HG02623 (cell line): ENCODE data around the gene KCNK10.

Experiments
- ATAC-seq: cut with Tn5 transposase; IDR thresholded peaks from one replicate; pipeline ENCODE4 v1.9.1; 2021; ENCODE audit warnings: moderate library complexity; ENCODE audit not compliant: unreplicated experiment

KCNK10 gene, protein sequence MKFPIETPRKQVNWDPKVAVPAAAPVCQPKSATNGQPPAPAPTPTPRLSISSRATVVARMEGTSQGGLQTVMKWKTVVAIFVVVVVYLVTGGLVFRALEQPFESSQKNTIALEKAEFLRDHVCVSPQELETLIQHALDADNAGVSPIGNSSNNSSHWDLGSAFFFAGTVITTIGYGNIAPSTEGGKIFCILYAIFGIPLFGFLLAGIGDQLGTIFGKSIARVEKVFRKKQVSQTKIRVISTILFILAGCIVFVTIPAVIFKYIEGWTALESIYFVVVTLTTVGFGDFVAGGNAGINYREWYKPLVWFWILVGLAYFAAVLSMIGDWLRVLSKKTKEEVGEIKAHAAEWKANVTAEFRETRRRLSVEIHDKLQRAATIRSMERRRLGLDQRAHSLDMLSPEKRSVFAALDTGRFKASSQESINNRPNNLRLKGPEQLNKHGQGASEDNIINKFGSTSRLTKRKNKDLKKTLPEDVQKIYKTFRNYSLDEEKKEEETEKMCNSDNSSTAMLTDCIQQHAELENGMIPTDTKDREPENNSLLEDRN

DNA sequence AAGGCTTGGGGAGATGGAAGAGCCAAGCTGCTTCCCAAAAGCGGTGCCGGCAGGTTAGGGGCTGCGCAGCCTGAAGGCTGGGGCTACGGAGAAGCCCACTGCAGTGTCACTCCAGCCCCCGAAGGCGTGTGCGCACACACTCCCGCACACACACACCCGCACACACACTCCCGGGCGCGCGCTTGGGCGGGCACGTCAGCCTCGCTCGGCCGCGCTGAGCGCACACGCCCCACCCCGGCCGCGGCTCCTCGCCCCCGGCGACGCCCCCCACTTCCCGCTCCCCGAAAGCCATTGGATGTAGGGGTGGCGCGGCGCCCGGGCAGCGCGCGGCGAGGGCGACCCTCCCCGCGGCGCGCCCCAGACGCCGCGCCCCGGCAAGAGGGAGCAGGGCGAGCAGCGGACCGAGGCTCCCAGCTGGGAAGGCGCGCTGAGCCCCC is at the start of gene KCNK10:
KCNK10 (minus strand) TSS at position 184 of the 437 bp plus-strand sequence. CDS start 471 bp downstream, outside the sequence.
- peak; percentile 14 for ATAC-seq

- ATAC-seq: no peak
These were observed 46.4 kb upstream of the KCNK10 start for GRCh38 chr14:88369496-88369895.

DNA sequence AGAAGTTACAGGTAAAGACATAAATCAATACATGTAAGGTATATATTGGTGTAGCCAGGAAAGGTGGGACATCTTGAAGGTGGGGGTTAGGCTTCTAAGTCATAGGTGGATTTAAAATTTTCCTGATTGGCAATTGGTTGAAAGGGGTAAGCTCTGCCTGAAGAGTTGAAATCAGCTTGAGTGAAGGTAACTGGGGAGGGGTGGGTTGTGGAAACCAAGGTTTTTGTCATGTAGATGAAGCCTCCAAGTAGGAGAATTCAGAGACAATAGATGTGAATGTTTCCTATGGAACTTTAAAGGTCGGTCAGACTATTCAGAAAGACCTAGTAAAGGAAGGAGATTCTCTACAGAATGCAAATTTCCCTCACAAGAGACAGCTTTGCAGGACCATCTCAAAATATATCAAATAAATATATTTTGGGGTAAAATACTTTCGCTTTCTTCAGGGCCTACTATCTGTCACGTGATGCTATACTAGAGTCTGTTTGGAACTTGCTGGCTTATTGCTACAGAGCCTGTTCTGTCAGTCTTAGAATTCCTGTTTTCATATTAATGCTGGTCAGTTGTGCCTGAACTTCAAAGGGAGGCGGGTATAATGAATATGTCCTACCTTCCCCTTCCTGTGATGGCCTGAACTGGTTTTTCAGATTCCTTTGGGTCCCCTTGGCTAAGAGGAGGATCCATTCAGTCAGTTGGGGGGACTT is 41.8 kb upstream of the KCNK10 start:
- ATAC-seq: no peak

GRCh38 chr14:88363644-88364043 is 40.6 kb upstream of the KCNK10 start:
- no peak for ATAC-seq

- ATAC-seq: no peak
These were observed 36.4 kb upstream of the KCNK10 start for GRCh38 chr14:88359500-88359899.

DNA sequence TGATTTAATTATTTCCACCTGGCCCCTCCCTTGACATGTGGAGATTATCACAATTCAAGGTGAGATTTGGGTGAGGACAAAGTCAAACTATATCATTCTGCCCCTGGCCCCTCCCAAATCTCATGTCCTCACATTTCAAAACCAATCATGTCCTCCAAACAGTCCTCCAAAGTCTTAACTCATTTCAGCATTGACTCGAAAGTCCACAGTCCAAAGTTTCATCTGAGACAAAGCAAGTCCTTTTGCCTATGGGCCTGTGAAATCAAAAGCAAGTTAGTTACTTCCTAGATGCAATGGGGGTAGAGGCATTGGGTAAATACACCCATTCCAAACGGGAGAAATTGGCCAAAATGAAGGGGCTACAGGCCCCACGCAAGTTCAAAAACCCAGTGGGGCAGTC is 31.3 kb upstream of the KCNK10 start:
- ATAC-seq: no peak

DNA sequence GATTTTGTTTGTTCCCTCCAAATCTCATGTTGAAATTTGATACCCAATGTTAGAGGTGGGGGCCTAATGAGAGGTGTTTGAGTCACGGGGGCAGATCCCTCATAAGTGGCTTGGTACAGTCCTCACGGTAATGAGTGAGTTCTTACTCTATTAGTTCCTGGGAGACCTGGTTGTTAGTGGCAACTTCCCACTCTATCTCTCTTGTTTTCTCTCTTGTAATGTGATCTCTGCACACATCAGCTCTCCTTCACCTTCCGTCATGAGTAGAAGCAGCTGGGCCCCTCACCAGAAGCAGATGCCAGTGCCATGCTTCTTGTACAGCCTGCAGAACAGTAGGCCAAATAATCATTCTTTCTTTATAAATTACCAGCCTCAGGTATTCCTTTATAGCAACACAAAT is 29.6 kb upstream of the KCNK10 start:
- no peak for ATAC-seq

GRCh38 chr14:88351966-88352691 is 29.1 kb upstream of the KCNK10 start:
- ATAC-seq: no peak

GRCh38 chr14:88348546-88348945 is 25.5 kb upstream of the KCNK10 start:
- ATAC-seq: no peak

- ATAC-seq: no peak
These were observed 23.1 kb upstream of the KCNK10 start for GRCh38 chr14:88346048-88346639.

- no peak for ATAC-seq
These were observed 19.9 kb upstream of the KCNK10 start for GRCh38 chr14:88342980-88343379.

- ATAC-seq: no peak
These were observed 17.3 kb upstream of the KCNK10 start for GRCh38 chr14:88340357-88340756.

DNA sequence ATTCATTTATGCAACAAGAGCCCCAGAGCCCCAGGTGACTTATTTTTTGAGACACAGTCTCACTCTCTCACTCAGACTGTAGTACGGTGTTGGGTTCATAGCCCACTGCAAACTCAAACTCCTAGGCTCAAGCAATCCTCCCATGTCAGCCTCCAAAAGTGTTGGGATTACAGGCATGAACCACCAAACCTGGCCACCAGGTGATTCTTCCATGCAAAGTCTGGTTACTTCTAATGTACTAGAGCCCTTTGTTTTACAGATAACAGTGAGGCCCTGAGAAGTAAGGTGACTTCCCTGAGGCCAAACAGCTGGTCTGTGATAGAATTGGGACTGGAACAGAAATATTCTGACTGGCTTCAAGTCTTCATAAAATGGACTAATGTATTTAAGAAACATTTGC is 10.0 kb upstream of the KCNK10 start:
- no peak for ATAC-seq

DNA sequence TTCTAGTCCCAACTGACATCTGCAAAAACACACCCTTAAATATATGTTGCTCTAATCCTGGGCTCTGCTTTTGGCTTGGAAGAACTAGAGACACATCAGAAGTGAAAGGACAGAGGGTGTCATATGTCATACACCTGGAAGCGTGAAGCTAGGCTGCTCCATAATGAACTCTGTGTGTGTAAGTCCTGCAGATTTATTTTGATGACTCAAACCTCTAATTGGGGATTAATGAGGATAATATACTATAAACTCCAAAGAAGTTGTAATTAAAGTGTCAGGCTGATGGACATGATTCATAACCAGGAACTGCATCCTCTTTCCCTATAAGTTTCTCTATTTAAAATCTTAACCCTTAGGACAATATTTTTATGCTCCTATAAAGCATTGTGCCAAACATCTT is 4.4 kb upstream of the KCNK10 start:
- no peak for ATAC-seq

DNA sequence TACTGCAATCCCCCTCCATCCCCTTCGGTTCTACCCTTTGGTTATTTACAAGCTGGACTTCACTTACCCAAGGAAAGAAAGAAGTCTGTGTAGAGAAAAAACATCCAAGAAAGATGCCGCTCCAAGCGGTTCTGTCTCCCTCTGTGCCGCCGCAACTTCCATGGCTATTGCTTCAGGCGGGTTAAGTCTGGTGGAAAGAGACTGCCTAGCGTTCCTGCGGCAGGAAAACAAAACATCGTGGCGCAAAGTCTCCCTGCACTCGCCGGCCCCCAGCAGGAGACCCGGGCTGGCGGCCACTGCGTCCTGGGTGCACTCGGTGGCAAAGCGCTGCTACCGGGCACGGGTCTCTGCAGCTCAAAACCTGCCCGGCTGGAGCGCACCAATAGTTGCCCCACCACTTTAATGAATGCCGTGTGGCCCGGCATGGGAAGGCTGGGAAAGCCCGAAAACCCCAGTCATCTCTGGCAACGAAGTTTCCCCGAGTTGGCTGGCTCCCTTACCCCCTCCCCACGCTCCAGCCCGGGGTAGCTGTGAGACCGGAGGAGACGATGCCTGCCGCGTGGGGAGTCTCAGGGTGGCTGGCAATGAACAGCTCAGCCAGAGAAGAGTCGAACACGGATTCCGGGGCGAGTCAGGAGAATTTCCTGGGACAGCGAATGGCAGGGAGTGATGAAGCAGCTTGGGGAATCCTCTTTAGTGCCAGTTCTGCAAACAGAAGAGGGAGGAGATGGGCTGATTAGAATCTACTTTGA is 3.5 kb upstream of the KCNK10 start:
- ATAC-seq: no peak

DNA sequence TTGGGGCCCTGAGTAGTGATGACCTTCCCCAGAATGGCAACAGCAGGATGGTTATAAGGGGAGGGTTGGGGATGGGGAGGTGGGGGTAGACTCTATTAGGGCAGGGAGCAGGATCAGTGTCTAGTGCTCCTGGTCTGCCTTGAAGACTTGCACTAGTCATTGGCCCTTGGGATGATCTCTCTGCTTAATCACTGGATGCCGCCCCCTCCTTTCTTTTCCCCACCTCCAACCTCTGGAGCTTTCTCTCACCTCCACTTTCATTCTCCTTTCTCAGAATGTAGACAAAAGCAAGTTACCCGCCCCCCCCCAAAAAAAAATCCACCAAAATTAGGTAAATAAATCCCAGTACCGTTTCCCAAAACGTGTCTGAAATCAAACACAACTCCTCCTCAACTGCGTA is 2.8 kb upstream of the KCNK10 start:
- ATAC-seq: no peak

- ATAC-seq: no peak
These were observed 1.9 kb upstream of the KCNK10 start for GRCh38 chr14:88324930-88325329.

DNA sequence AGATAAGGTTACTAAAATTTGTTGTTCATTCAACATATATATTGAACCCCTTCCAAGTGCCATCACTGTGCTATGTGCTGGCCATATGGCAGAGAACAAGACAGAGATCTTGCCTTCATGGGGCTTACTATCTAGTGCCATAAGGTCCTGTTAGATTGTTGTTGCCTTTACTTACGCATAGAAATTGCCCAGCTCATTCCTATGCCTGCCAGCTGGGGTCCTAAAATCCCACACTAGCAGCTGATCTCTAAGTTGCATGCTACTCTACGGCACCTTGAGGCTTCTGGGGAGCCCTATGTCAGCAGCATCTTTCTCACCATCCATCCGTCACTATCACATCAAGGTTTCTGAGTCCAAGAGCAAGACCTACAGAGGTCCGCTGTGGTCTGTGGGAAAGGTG is 1.4 kb upstream of the KCNK10 start:
- no peak for ATAC-seq

DNA sequence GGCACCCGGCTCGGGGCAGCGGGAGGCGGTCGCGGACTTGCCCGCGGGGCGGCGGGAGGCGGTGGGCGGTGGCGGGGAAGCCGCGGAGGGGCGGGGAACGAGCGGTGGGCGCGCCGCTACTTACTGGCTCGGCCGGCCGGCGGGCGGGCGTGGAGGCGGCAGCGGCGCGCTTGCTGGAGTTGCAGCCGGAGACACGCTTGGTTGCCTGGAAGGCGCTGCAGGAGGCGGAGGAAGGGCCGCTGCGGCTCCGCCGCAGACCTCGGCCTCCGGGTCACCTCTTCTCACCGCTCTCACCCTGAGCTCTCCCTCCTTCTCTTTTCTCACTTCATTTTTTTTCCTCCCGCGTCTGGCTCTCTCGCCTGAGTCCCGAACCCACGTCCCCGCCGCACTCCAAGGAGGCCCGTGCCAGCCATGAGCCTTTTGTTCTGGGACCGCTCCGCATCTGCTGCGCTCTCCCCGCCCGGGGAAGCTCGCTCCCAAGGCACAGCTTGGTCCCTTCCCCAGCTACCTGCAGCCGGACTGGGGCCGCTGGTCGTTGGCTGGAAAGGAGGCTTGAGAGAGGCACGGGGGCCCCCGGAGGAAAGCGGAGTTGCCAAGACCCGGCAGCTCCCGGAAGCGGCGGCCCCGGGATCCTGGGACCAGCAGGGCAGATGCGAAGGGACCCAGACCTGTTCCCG is 592 bp upstream of the KCNK10 start:
- peak; percentile 93 for ATAC-seq
